GM21825 (cell line): ENCODE data around the gene SMIM9.
"Not testable (repeated sequence)": the region's sequence is repeated elsewhere in the genome, so short reads cannot be mapped to it uniquely, and the experiment has no call there.

Experiments
- ATAC-seq: cut with Tn5 transposase; IDR thresholded peaks from one replicate; pipeline ENCODE4 v1.9.1; 2021; ENCODE audit warnings: mild to moderate bottlenecking, moderate library complexity; ENCODE audit not compliant: unreplicated experiment

Gene SMIM9

DNA sequence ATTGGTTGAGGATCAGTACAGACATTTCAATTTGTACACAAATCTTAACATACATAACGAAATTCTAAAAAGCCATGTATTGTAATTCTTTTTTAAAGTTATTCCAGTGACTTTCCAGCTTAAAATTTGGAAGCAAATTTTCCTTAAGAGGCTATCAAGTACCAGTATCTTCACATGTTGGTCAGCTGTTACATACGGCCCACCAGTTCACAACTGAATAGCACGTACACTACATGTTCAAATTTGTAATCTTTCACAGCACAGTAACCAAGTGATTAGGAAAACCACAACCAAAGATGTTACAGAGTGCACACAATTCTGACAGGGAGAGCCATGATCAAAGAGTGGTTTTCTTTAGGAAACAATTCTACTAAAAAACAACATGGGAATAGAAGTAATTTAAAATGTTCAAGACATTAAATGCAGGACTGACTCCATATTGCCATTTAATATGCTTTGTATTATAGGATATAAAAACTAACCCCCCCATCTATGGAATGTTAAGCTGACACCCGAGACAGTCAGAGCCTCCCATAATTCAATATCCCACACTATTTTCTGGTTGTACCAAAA lies 18.1 kb downstream of the SMIM9 start:
- ATAC-seq, result not testable (repeated sequence)

DNA sequence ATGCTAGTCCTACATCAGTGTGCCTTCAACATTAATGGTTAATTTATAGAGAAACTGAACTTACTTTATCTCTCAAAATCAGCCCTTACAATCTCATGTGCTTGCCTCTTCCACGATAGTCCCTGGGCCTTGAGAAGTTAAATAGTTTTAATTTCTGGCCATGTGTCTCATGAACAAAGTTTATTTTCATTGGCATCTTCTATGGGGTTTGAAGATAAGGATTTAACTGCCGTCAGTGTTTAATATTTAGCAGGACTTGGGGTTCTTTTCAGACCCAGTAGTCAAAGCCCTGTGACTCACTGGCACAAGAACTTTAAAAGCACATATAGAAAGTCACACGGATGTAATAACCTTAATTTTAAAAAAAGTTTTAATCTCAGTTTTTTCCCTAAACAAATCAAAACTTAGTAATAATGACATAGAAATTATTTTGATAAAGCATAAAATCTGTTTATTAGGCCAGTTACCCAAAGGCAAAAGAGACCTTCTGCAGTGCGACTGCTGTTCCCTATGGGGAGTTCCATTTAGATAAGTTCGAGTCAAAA lies 19.1 kb downstream of the SMIM9 start:
- ATAC-seq, result no peak

DNA sequence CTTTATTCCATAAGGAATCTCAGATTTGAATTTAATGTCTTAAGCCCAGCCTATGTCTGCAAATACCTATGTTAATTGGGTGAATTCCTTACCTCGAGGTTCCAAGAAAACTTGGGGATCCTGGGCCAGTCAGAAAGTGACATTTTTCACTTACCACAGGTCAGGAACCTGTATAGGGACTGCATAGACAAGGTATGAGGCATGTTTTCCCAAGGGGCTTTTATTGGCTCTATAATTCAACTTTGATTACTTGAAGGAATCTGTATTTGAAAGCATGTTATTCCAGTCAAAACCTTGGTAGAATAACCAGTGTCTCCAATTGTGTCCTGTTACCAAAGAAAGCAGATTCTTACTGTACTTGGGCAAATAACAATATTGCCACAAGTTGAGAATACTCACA lies 20.7 kb downstream of the SMIM9 start:
- no peak for ATAC-seq

DNA sequence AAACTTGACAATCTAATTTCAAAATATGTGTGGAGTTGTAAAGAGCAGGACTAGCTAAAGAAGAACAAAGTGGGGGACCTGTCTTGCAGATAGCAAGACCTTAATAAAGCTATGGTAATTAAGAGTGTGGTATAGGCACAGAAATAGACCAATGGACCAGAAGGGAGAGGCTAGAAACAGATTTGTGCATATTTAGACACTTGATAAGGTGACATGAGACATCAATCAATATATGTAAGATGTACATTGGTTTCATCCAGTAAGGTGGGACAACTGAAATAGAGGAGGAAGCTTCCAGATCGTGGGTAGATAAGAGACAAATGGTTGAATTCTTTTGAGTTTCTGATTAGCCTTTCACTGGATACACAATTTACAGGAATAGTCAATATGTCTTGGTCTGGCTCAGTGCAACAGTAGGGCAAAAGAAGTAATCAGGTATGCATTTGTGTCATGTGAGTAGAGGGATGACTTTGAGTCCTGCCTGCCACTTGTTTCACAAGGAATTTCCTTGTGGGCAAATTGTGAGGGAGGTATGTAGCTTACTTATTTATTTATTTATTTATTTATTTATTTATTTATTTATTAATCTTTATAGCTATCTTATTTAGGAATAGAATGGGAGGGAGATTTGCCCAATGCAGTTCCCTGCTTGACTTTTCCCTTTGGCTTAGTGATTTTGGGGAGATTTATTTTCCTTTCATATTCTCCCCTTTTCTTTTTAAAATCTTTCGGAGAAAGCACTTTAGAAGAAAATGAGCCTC lies 21.9 kb downstream of the SMIM9 start:
- ATAC-seq, result no peak

DNA sequence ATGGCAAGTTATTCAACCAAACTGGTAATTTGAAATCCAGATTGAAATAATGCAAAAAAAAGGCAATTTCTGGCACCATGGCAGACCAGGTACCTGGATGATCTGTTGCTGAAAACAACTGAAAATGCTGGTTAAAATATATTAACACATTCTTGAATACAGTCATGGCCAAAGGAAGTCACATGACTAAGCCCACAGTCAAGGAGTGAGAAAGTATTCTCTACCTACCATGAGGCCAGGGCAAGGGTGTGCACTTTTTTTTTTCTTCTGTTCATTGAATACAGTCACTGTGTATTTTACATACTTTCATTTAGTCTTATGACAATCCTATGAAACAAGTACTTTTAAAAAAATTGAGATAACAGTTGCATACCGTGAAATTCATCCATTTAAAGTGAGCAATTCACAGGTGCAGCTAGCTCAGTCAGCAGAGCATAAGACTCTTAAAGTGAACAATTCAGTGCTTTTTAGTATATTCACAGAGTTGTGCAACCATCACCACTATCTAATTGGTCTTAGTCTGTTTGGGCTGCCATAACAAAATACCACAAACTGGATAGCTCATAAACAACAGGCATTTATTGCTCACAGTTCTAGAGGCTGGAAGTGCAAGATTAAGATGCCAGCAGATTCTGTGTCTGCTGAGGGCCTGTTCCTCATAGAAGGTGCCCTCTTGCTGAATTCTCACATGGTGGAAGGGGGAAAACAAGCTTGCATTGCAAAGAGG lies 24.4 kb downstream of the SMIM9 start:
- no peak for ATAC-seq

DNA sequence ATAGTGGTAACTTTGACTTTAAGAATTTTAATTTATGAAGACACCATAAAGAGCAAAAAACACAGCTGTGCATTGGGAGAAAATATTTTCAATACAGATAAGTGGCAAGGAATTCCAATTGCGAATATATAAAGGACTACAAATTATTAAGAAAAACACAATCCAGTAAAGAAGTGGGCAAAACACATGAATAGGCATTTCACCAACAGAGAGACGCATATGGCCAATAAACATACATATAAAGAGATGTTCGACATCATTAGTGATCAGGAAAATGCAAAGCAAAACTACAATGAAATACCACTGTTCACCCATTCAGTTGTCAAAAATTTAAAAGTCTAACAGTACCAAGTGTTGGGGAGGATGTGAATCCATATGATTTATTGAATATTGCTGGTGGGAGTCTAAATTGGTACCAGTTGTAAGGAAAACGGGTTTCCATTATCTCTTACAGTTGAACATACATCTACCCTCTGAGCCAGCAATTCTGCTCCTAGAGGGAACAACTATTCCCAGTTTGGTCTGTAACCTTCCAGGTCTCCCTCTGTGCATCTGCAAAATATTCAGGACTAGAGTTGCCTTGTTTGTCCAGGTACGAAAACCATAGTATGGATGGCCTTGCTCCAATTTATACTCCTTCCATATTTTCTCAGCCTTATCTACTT lies 27.5 kb downstream of the SMIM9 start:
- no peak for ATAC-seq

DNA sequence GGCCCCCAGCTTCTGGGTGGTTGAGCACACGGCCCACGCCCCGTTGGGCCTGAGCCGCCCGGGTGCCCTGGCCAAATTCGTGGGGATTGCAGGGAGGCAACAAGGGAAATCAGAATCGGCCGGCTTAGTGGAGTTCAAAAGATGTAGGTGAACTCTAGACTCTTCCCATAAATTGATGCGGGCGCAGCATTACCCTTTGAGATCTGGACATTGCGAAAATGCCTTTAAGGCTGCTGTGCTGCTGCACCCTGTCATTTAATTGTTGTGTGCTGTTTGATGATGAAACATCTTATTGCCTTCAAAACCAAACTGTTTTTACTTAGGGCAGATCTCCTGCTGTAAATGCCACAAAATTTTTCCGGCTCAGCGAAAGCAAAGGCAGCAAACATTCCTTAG lies 28.8 kb downstream of the SMIM9 start:
- no peak for ATAC-seq

DNA sequence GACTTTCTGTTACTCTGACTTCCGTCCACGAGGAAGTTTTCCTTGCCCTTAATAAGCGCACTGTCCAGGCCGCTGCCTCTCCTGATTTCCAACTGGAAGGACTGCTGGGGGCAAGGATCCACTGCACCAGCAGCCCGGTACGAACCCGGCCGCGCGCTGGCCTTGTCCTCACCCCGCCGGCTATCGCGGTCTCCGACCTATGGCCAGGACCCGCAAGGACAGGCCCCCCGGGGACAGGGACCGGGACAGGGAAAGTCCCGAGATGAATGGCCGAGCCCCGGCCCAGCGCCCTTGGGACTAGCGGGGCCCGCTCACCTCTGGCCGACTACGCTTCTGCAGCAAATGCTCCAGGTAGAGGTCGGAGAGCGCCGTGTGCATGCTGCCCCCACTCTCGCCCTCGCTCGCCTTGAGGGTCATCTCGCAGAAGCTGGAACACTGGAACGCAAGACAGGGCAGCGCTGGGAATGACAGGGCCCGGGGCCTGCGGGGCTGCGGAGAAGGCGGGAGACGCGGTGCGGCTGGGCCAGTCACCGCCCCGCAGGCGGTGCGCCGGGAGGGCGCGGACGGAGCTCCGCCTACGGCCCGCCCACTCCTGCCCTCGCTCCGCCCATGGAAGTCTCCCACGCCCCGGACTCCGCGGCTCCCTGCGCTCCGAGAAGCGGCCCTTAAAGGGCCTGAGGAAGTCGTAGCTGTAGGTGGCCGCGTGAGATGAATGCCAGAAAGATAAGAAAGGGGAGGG lies 29.3 kb downstream of the SMIM9 start, which contains the start of gene MPP1:
Gene MPP1, minus strand, starts transcription at position 529 of the 739 bp plus-strand sequence. Its CDS starts 112 bp downstream, at position 417.
- ATAC-seq, result peak; percentile 89

DNA sequence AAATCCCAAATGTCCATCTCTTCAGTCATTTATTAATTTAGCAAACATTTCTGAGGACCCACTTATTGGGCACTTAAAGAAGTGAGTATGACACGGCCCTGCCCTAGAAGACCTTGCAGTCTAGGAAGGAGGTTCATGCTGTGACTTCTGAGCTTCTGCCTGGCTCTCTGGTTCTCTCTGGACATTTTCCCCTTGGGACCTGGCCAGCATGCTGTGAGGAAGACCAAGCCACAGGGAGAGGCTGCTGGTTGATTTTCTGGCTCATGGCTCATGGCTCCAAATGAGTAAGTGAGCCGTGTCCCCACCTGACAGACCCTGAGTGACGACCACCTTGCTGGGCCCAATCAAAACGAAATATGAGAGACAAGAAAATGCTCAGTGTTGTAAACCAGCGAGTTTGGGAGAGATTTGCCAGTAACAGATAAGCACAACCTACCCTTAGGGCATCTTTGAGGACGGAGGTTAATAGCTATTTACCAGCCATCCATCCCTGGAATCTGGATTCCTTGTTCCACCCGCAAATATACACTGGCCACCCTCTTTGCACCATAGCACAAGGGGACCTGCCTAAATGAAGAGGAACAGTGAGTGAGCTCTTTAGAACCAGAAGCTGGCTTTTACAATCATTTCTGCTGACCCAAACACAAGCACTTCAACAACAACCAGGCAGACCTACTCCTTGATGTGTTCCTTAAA lies 30.1 kb downstream of the SMIM9 start:
- no peak for ATAC-seq

DNA sequence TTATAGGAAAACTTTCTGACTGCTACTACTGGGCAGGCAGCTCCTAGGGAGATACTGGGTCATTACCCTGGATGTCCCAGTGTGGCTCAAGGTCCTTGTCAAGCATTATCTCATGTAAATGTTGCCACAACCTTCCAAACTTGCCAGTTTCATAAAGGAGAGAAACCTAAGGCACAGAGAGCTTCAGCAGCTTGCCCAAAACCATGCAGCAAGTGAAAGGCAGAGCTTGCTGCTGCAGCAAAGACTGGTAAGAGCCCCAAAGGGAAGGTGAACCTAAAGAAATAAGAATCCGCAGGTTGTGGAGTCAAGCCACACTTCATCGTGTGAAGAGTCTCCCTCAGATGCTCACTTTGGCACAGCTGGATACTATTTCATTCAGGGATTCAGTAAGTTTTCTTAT lies 31.5 kb downstream of the SMIM9 start:
- ATAC-seq, result no peak

DNA sequence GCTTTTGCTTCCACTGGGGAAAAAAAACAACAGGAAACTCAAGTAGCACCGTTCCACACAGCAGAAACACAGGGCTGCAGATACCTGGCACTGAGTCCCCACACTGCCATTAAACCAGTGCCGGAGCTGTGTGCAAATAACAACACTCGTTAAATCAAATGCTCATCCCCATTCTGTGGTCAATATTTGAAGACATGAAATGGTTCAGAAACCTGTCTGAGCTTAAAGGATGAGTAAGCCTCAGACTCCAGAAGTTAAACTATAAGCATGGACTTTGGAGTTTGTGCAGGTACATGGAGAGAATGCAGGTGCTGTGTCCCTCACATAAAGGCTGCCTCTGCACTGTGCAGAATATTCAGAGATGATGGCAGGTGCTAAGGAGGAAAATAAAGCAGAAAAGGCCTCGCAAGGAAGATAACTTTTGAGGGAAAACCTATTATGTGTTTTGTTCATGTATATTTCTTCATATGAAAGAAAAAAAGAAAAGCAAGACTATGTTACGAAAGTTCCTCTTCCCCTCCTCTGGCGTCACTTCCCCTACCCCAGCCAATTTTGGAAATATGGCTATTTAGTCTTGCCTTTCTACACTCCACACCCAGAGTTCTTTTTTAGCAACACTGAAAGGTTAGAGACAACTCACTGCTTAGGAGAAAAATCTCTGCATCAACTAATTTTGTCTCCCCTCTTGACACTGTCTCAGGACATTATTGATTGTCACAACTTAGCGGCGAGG lies 33.8 kb downstream of the SMIM9 start:
- ATAC-seq, result no peak

DNA sequence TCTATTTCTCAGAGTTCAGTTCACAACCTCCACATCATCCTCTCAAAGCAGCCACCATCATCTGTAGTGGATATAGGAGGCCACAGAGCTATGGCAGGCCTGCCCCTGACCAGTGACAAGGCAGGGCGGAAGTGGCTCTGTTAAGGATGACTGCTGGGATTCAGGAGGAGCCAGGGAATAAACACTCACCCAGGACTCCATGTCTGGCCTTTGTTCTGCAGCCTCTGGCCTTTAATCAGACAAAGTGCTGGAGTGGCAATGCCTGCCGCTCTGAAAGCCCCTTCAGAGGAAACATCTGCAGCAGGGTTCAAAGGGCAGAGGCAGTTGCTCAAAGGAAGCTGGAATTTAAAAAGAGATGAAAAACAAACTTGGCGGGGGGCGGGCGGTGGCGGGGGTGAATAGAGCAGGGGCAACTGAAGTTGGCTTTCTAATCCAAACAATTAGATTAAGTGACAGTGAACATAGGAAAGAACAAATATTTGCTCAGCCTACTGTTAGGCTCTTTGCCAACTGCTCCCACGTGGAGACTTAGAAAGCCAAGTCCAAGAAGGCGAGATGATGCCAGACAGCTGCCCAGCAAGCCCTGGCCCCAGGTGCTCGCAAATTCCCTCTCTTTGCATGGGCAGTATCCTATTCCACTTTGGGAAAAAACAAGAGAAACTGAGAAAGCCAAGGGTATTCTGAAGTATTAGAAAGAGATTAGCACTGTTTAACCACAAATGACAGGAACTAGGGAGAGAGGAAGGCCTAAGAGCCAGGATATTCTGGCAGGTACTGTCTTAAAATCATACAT lies 34.7 kb downstream of the SMIM9 start:
- no peak for ATAC-seq

DNA sequence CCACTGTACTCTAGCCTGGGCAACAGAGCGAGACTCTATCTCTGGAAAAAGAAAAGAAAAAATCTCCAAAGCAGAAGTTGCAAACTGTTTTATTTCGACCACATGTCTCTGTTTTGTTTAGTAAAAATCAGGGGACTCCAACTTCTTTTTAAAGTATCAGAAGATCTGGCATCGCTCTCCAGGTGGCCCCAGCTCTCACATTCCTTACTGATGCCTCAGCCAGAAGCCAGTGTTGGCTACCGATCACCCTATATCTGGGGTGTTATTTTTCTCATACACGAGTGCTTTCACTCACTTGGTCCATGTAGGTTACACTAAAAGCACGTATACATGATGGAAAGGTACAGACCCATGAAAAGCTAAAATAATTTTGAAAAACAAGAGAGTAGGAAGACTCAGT lies 37.5 kb downstream of the SMIM9 start:
- no peak for ATAC-seq

DNA sequence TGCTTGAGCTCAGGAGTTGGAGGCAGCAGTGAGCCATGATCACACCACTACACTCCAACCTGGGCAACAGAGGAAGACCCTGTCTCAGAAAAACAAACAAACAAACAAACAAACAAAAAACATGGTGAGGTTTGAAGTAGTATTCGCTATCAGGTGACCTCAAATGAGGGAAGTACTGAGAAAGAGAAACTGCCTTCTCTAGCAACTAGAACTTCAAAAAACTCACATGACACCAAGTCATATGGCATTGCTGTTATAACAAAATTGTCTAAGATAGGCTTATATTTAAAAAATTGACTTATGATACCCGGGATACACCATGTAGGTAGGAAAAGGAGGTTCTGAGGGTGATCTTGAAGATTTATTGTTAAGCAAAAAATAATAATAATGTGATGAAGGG lies 39.4 kb downstream of the SMIM9 start:
- no peak for ATAC-seq

DNA sequence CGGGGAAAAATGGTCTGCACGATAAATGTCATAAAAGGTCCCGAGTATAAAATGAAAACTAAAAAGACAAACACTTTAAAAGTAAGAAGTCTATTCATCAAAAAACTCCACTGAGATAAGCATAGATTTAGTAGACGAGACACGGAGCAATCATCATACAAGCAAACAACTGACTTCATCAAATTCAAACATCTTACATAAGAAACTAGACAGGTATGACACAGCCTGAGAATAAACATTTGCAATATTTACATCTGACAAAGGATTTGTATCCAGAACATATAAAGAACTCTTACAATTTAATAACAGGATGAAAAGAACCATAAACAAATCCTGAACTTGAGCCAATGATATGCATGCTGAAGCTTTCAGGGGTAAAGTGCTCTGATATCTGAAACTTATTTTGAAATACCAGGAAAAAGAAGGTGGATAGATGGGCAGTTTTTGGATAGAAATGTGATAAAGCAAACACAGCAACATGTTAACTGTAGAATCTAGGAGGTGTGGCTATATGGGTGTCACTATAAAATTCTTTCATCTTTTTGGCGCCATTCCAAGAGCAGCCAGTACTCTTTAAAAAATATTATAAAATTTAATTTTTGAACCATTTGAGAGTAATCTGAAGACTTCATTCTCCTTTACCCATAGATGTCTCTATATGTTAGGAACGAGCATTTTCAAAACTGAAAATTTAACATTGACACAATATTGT lies 41.2 kb downstream of the SMIM9 start:
- ATAC-seq, result no peak

DNA sequence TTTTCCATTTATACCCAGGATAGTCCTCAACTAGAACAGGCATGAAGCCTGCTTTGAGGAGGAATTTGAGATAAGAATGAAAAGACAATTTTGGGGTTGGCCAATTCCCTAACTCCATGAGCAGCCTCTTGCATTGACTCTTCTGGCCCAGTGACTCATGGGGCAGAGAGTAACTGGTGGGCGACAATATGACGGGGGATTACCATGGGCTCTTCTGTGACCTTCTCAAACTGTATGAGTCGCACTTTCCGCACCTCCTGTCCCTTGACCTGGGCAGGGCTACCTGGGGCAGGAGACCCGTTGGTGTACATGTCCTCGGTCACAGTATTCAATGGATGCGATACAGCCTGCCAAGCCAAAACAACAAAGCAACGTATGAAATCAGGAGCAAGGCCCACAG lies 42.5 kb downstream of the SMIM9 start:
- no peak for ATAC-seq

DNA sequence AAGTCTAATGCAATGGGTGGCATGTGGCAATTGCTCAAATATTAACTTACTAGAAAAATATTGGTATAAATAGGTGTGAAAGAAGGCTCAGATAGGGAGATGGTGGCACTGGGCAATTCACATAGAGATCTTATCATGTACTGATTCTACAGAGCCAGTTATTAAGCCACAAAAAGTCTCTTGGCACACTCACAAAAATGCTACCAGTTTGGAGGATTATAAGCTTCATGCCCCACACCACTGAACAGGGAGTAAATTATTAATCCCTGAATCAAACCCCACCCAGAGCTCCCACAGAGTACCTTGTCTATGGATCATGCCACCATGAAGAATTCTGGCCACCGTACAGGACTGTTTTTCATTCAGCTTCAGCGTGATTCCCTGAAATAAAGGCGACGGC lies 43.0 kb downstream of the SMIM9 start:
- ATAC-seq, result no peak

DNA sequence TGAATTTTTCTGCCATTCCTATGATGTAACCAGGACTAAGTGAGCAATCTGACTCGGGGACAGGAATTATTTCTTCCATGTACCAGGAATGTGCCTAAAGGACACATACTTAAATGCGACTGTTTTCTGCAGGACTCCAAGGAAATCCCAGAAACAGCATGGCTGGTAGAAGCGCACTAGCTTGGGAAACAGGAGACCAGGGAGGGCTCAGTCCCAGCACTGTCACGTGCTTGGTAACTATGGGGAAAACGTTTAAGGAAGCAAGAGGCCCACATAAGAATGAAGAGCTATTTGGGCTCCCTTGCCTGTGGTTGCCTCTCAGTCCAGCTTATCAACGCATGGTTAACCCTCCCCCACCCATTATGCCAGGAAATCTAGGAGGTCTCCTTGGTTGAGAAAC lies 48.7 kb downstream of the SMIM9 start:
- ATAC-seq, result no peak
